WTC11 (cell line): ENCODE results near the gene PAWR. TPM values are rescaled to one million over a fixed set of nuclear protein-coding genes. Genes with fewer than 3 reads are reported as not detected.

ENCODE experiments used
- ATAC-seq: fragments of 200-7000 bp; cut with Tn5 transposase; 2 replicates; pipeline ENCODE4 v1.10.0; 2021; ENCODE audit warnings: mild to moderate bottlenecking, moderate library complexity
- CTCF ChIA-PET: fragments of 300-600 bp; sonication (Branson Sonifier 250); formaldehyde crosslinking; loops from one replicate; lab custom pipeline; 2021; ENCODE audit warnings: antibody characterized with exemption; lab: Charles Lee
- POLR2A ChIA-PET: fragments of 350-600 bp; sonication (Branson Sonifier 250); formaldehyde crosslinking; loops from one replicate; lab custom pipeline; 2021; ENCODE audit warnings: antibody characterized with exemption; lab: Charles Lee
- DNase-seq: peaks from one replicate; pipeline ENCODE4 v3.0.0; 2021; ENCODE audit warnings: low spot score
- H3K27ac Mint-ChIP-seq: 2 replicates; pipeline ENCODE4 v1.8.0; 2021; ENCODE audit warnings: mixed read lengths
- H3K27me3 Mint-ChIP-seq: 2 replicates; pipeline ENCODE4 v1.8.0; 2021; ENCODE audit warnings: low read depth, mild to moderate bottlenecking, moderate library complexity, mixed read lengths
- H3K36me3 Mint-ChIP-seq: 2 replicates; pipeline ENCODE4 v1.8.0; 2021; ENCODE audit warnings: mixed read lengths
- H3K4me1 Mint-ChIP-seq: 2 replicates; pipeline ENCODE4 v1.8.0; 2022; ENCODE audit warnings: mixed read lengths
- H3K4me3 Mint-ChIP-seq: 2 replicates; pipeline ENCODE4 v1.8.0; 2021; ENCODE audit warnings: mild to moderate bottlenecking, moderate library complexity, mixed read lengths
- H3K9me3 Mint-ChIP-seq: 2 replicates; pipeline ENCODE4 v1.8.0; 2021; ENCODE audit warnings: mixed read lengths
- ARID4B ChIP-seq: sonication (generic); formaldehyde crosslinking; IDR thresholded peaks from 2 replicates; pipeline ENCODE4 v1.8.0; 2023; ENCODE audit warnings: missing genetic modification reagents, mild to moderate bottlenecking, borderline replicate concordance
- CDX4 ChIP-seq: fragments of 250-450 bp; sonication (Bioruptor Pico); IDR thresholded peaks from 2 replicates; pipeline ENCODE4 v1.9.0; 2021; ENCODE audit warnings: moderate library complexity, mild to moderate bottlenecking, inconsistent platforms, borderline replicate concordance
- E2F1 ChIP-seq: sonication (generic); formaldehyde crosslinking; IDR thresholded peaks from 2 replicates; pipeline ENCODE4 v1.8.0; 2022; ENCODE audit warnings: mild to moderate bottlenecking, missing genetic modification reagents
- EMX1 ChIP-seq: fragments of 250-450 bp; sonication (Bioruptor Pico); IDR thresholded peaks from 2 replicates; pipeline ENCODE4 v1.8.0; 2021; ENCODE audit warnings: mild to moderate bottlenecking
- FOXJ3 ChIP-seq: sonication (generic); formaldehyde crosslinking; IDR thresholded peaks from 2 replicates; pipeline ENCODE4 v1.9.0; 2021; ENCODE audit warnings: missing genetic modification reagents, mild to moderate bottlenecking, borderline replicate concordance
- GRHL2 ChIP-seq: fragments of 250-450 bp; sonication (Bioruptor Pico); IDR thresholded peaks from 2 replicates; pipeline ENCODE4 v1.8.0; 2022; ENCODE audit warnings: mild to moderate bottlenecking, moderate library complexity; ENCODE audit not compliant: insufficient replicate concordance, severe bottlenecking
- GTF2I ChIP-seq: fragments of 250-450 bp; sonication (Bioruptor Pico); conservative IDR thresholded peaks from 2 replicates; pipeline ENCODE4 v1.4.0; 2021; ENCODE audit warnings: mild to moderate bottlenecking
- KAT7 ChIP-seq: sonication (generic); formaldehyde crosslinking; IDR thresholded peaks from 2 replicates; pipeline ENCODE4 v1.8.1; 2023; ENCODE audit warnings: missing genetic modification reagents, mild to moderate bottlenecking, borderline replicate concordance
- MLX ChIP-seq: sonication (generic); formaldehyde crosslinking; IDR thresholded peaks from 2 replicates; pipeline ENCODE4 v1.8.1; 2023; ENCODE audit warnings: mild to moderate bottlenecking, missing genetic modification reagents, moderate library complexity
- MXD4 ChIP-seq: fragments of 250-450 bp; sonication (Bioruptor Pico); IDR thresholded peaks from 2 replicates; pipeline ENCODE4 v1.8.0; 2021; ENCODE audit warnings: mild to moderate bottlenecking, moderate library complexity, borderline replicate concordance
- NFYB ChIP-seq: sonication (generic); formaldehyde crosslinking; conservative IDR thresholded peaks from 2 replicates; pipeline ENCODE4 v1.8.0; 2022; ENCODE audit warnings: low read depth, missing genetic modification reagents
- PREB ChIP-seq: sonication (generic); formaldehyde crosslinking; IDR thresholded peaks from 2 replicates; pipeline ENCODE4 v1.8.1; 2022; ENCODE audit warnings: mild to moderate bottlenecking, missing genetic modification reagents, moderate library complexity, borderline replicate concordance
- STAT6 ChIP-seq: sonication (generic); formaldehyde crosslinking; conservative IDR thresholded peaks from 2 replicates; pipeline ENCODE4 v1.8.1; 2023; ENCODE audit warnings: mild to moderate bottlenecking, low read depth, missing genetic modification reagents, moderate library complexity
- TEAD1 ChIP-seq: sonication (generic); formaldehyde crosslinking; IDR thresholded peaks from 2 replicates; pipeline ENCODE4 v1.8.0; 2022; ENCODE audit warnings: mild to moderate bottlenecking, missing genetic modification reagents
- ZBTB43 ChIP-seq: sonication (generic); formaldehyde crosslinking; IDR thresholded peaks from 2 replicates; pipeline ENCODE4 v1.8.1; 2023; ENCODE audit warnings: mild to moderate bottlenecking, missing genetic modification reagents
- ZNF138 ChIP-seq: sonication (generic); formaldehyde crosslinking; conservative IDR thresholded peaks from 2 replicates; pipeline ENCODE4 v1.8.1; 2022; ENCODE audit warnings: mild to moderate bottlenecking, moderate library complexity, missing genetic modification reagents
- ZNF317 ChIP-seq: sonication (generic); formaldehyde crosslinking; IDR thresholded peaks from 2 replicates; pipeline ENCODE4 v1.8.1; 2023; ENCODE audit warnings: low read depth, mild to moderate bottlenecking, moderate library complexity, missing genetic modification reagents, borderline replicate concordance
- ZNF671 ChIP-seq: fragments of 250-450 bp; sonication (Bioruptor Pico); IDR thresholded peaks from 2 replicates; pipeline ENCODE4 v1.8.0; 2021; ENCODE audit warnings: mild to moderate bottlenecking
- total RNA-seq: library from RNA; stranded (reverse); gene quantifications from 3 replicates; pipeline ENCODE4 v1.2.3, GENCODE V29; 2021

PAWR gene
- total RNA-seq, 1 experiment from 2014 or later, result 397 TPM

- TF ChIP-seq FOXJ3 (CRISPR knock-in tag), result no peak
- no peak for TF ChIP-seq ZNF671 (CRISPR knock-in tag)
- TF ChIP-seq TEAD1 (CRISPR knock-in tag), result no peak
- no peak for TF ChIP-seq MLX (CRISPR knock-in tag)
- no peak for TF ChIP-seq GTF2I (CRISPR knock-in tag)
- TF ChIP-seq EMX1 (CRISPR knock-in tag), result no peak
- TF ChIP-seq KAT7 (CRISPR knock-in tag), result no peak
Measured at GRCh38 chr12:79563021-79563740, 127.6 kb downstream of the PAWR start (continued).

GRCh38 chr12:79561401-79562132, 129.2 kb downstream of the PAWR start:
- Mint-ChIP-seq H3K27me3 (no peaks in the 10 kb centered on the region; the same call in 1 of the 2 replicates), H3K4me3 (no peak overlapping the region), H3K9me3 (peaks cover 57% of the 10 kb centered on the region), H3K27ac (no peak overlapping the region), H3K4me1 (peaks cover 26% of the 10 kb centered on the region), H3K36me3 (peaks cover 82% of the 10 kb centered on the region)
- ChIA-PET POLR2A (no interaction called here), CTCF (no interaction called here)
- ATAC-seq (no peak; the same call in 1 of the 2 replicates), DNase-seq (no peak)
- TF ChIP-seq ZNF138 (CRISPR knock-in tag) (no peak), NFYB (CRISPR knock-in tag) (0 out of 2 replicates have a peak, but pooled peaks have one; percentile 13), ZBTB43 (no peak)

GRCh38 chr12:79560225-79560889, 130.4 kb downstream of the PAWR start:
- DNase-seq (no peak), ATAC-seq (no peak)
- H3K27me3 Mint-ChIP-seq, result no peaks in the 10 kb centered on the region
- H3K4me1 Mint-ChIP-seq, result peaks cover 33% of the 10 kb centered on the region
- H3K36me3 Mint-ChIP-seq, result peaks cover 78% of the 10 kb centered on the region
- ChIA-PET CTCF (no interaction called here), POLR2A (no interaction called here)
- no peak overlapping the region for H3K4me3 Mint-ChIP-seq
- peaks cover 45% of the 10 kb centered on the region for H3K9me3 Mint-ChIP-seq
- H3K27ac Mint-ChIP-seq, result no peak overlapping the region
- TF ChIP-seq GRHL2 (CRISPR knock-in tag) (no peak), ZNF317 (CRISPR knock-in tag) (no peak), STAT6 (CRISPR knock-in tag) (no peak), E2F1 (no peak), PREB (no peak), CDX4 (CRISPR knock-in tag) (no peak), MXD4 (CRISPR knock-in tag) (no peak), ARID4B (CRISPR knock-in tag) (no peak)
